Activated gamma-delta T cell treated with Interleukin-2 at 50 U/mL for 16 hours (primary cell): ENCODE results near the gene IRGQ.
"Not testable (repeated sequence)": the region's sequence is repeated elsewhere in the genome, so short reads cannot be mapped to it uniquely, and the experiment has no call there.

Experiments used
- DNase-seq: peaks from one replicate; pipeline ENCODE4 v3.0.0-alpha.2; 2020

The IRGQ gene, protein sequence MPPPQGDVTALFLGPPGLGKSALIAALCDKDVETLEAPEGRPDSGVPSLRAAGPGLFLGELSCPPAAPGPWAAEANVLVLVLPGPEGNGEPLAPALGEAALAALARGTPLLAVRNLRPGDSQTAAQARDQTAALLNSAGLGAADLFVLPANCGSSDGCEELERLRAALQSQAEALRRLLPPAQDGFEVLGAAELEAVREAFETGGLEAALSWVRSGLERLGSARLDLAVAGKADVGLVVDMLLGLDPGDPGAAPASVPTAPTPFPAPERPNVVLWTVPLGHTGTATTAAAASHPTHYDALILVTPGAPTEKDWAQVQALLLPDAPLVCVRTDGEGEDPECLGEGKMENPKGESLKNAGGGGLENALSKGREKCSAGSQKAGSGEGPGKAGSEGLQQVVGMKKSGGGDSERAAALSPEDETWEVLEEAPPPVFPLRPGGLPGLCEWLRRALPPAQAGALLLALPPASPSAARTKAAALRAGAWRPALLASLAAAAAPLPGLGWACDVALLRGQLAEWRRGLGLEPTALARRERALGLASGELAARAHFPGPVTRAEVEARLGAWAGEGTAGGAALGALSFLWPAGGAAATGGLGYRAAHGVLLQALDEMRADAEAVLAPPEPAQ

DNA sequence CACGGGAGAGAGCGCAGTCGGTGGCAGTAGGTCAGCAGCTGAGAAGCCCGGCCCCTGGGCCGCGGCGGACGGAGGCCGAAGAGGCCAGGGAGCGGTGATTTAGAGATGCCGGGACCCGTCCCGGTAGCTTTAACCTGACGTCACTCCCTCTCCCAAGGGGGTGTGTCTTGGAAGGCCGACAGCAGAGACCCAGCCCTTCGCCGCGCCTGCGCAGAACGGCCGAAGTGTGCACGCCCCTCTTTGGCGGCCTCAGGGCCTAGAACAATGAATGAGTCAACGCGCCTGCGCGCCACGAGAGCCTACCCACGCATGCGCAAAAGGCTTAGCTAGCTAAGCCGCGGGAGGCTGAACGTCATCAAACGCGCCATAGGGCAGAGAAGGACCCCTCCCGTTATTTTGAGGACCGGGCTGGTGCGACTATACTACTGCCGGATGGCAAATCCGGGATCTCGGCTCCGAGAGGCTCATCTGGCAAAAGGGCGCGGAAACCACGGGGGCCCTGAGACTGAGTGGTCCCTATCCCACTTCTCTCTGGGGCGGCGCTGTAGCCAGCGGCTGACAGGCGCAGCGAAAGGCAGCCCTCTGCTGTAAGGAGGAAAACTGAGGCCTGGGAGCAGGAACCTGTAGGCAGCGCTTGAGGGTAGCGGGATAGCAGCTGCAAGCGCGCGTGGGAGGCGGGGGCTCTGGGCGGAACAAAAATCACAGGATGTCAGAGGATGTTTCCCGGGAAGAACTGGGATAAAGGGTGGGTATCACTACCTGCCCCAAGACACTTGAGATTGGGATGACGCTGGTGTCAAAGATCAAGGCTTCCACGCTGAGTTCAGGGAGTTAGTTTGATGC, at the start of gene IRGQ, which contains the start of gene ZNF576:
Gene IRGQ (minus strand): TSS at position 136 of the 843 bp plus-strand sequence. CDS start 796 bp downstream, outside the sequence.
Gene ZNF576 (plus strand): TSS at position 597 of the 843 bp plus-strand sequence. CDS start 514 bp downstream, outside the sequence.
- DNase-seq = peak; percentile 100

DNA sequence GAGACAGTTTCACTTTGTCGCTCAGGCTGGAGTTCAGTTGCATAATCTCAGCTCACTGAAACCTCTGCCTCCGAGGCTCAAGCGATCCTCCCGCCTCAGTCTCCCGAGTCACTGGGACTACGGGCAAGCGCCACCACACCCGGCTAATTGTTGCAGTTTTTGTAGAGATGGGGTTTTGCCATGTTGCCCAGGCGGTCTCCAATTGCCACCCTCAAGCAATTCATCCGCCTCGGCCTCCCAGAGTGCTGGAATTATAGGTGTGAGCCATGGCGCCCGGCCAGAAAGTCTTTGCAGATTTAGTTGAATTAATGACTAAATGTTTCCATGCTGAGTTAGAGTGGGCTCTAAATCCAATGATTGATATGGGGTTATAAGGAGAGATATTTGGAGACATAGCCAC, 48.2 kb upstream of the IRGQ start:
- no peak for DNase-seq

DNA sequence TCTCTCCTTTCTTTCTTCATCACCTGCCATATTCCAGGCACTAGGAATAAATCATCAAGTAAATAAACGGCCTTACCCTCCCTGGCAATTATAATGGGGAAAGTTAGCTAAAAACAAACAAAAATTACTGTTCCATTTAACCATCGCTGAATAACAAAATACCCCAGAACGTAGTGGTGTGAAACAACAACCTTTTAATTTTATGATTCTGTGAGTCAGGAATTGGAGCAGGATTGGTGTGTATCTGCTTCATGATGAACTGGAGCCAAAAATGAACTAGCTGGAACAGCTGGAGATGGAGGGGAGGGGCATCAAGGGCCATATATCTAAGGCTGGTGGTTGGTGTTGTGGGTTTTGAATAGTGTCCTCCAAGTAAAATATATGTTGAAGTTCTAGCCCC, 47.4 kb upstream of the IRGQ start:
- no peak for DNase-seq

DNA sequence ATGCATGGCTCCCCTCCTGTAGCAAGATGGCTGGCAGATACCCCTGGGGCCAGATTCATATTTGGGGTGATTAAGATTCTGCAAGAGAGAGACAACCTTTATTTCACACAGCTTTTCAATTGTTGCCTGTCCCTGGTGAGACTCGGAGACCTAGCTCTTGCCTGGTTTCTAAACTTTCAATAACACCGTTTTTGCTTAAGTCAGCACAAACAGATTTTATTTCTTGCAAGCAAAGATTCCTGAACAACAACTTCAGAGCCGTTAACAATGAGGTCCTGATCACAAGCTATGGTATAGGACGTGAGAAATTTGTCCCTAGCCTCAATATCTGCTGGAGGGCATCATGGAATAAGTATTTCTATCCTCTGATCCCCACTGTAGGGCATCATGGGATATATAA, 46.6 kb upstream of the IRGQ start:
- no peak for DNase-seq

DNA sequence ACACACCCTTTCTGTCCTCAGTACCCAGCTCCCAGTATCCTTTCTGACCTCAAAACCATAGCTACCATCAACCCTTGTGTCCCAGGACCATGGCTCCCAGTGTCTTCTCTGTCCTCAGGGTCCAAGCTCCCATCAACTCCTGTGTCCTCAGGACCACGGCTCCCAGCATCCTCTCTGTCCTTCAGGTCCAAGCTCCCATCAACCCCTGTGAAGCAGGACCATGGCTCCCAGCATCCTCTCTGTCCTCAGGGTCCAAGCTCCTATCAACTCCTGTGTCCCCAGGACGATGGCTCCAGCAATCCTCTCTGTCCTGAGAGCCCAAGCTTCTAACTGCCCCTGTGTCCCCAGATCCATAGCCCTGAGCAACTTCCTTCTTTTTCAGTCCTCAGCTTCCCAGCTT, 45.4 kb upstream of the IRGQ start:
- DNase-seq = no peak

DNA sequence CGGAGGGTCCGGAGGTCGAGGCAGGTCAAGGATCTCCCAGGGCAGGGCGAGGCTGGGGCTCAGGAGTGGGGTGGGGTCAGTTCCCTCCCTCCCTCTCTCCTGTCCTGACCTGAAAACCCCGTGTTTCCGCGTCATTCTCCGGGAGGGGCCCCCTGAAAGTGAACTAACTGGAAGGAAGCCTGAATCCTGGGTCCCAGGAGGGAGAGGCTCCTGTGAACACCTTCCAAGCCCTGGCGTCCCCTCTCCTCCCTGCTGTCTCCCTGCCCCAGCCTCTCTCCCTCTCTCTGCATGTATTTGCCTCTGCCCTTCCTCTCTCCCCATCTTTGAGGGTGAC, 44.5 kb upstream of the IRGQ start:
- no peak for DNase-seq

DNA sequence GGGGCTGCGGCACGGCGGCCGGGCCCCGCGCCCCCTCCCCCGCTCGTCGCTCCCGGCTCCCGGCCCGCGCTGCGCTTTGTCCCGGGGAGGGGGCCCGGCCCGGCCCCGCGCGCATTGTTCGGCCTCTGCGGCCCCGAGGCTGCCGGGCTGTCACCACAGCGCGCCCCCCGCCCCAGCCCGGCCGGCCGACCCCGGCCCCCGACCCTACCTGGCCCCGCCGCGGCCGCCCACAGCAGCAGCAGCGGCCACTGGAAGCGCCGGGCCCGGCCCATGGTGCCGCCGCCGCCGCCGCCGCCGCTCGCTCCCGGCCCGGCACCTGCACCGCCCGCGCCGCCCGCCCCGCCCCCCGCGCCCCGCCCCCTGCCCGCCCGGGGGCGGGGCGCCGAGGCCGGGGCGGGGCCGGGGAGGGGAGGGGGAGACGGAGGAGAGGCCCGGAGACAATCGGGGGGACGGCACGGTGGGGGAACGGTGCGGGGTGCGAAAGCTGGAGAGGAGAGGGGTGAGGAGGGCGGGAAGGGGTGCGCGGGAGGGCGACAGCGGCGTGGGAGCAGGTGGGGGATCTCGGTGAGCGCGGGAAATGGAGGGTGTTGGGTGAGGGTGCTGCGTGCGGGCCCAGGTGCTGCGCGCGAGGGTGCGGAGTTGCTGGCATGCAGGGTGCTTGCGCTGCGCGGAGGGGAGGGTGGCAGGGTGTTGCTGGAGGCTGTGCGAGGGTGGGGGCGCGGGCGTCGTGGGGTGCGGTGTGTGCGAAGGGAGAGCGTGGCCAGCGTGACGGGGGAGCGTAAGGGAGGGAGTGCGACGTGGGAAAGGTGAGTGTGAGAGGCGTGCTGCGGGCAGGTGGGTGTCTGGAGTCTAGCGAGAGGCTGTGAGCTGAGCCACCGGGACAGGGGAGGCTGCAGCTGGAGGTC, 43.8 kb upstream of the IRGQ start, which contains the start of gene CADM4:
Gene CADM4 (minus strand): TSS at position 332 of the 905 bp plus-strand sequence. CDS start 60 bp downstream, at position 272.
- DNase-seq = peak; percentile 34

DNA sequence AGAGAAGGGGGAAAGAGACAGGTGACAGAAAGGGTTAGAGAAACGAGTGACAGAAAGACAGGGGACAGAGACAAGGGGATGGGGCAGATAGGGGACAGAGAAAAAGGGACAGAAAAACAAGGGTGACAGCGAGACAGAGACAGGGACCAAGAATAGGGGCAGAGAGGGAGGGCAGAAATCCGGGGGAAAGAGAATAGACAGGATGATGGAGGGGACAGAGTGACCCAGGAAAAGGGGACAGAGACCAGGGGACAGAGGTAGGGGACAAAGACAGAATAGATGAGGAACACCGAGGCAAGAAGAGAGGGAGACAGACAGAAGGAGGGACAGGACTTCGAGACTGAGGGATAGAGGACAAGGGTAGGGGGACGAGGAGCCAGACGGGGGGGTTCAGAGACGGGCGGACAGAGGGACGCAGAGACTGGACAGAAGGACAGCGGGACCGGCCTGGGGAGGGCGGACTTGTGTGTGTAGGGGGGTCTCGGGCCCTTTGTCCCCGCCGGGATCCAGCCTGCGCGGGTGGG, 43.1 kb upstream of the IRGQ start:
- no peak for DNase-seq

DNA sequence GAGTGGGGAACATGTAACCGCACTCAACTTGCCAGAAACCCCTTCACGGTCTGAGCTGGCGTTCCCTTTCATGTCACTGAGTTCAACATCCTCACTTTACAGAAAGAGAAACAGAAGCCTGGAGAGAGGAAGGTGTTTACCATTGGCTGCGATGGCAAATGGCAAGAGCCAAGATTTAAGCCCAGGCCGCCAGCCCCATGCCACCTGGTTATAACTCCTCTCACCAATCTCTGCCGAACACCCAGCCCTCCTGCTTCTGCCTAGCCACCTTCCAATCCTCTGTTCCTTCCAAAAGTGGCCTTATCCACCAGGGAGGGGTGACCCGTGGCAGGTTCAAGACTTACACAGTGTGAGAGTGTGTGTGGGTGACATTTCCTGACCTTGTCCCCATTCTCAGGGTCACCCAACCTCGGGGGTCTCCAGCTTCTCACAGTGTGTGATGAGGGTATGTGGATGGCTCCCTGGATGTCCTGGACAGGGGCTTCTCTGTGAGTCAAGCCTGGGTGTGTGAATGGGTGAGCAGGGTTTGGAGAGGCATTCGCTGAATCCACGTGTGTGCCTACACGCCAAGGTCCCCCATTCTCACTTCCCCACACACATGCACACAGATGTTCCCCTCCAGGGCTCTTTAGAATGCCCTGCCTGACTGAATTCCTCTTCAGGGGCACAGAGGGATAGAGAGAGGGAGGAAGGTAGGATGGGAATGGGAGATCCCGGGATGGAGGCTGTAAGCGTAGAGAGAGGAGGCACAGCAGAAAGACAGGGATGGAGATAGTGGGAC, 42.5 kb upstream of the IRGQ start:
- DNase-seq = no peak

DNA sequence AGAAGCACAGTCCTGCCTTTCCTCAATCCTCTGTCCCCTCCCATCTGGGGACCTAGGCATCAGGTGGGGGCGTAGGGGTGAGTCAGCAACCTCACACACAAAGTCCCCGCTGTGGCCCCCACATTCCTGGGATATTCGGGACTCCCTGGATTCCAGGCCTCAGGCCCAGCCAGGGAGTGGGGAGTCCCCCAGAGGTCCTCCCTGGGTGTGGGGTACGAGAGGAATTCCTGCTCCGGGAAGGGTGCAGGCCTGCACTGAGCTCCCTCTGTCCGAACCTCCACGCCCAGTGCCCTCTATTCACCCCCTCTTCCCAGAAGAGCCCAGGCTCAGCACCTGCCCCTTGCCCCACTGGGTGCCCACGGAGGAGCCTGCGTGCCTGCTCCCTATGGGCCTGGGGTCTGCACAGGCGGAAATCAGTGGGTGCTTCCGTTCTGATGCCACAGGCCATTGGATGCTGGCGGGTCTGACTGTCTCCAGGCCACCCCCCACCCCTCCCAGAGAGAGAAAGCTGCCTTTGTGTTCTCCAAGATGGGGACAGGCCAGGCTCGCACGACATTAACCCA, 40.3 kb upstream of the IRGQ start:
- no peak for DNase-seq

DNA sequence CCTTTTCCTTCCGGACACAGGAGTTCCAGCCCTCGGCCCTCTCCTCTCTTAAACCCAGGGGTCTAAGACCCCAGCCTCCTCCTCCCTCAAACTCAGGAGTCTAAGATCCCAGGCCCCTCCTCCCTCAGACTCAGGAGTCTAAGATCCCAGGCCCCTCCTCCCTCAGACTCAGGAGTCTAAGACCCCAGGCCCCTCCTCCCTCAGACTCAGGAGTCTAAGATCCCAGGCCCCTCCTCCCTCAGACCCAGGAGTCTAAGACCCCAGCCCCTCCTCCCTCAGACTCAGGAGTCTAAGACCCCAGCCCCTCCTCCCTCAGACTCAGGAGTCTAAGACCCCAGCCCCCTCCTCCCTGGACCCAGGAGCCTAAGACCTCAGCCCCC, 39.6 kb upstream of the IRGQ start:
- not testable (repeated sequence) for DNase-seq

DNA sequence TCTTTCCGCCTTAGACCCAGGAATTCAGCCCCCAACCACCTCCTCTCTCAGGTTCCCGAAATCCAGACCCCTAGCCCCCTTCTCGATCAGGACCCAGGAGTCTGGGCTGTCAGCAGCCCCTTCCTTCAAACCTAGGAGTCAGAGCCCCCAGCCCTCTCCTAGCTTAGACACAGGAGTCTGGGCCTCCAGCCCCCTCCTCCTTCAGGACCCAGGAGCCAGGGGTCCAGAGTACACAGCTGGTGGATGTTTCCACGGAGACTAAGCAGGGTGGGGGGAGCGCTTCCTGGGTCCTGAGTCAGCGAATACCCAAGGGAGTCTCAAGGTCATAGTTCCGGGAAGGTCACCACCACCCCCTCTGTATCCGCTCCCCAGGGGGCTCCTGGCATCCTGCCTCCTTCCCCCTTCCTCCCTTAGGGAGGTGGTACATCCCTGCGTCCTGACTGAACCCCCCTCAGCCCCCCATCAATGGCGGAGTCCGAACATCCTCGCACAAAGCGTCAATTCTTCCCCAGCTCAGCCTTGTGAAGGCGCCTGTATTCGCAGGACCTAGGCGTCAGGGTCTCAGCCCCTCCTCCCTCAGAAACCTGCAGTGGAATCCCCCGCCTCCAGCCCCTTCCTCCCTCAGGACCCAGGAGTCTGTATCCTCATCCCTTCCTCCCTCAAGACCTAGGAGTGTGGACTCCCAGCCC, 39.1 kb upstream of the IRGQ start:
- no peak for DNase-seq

DNA sequence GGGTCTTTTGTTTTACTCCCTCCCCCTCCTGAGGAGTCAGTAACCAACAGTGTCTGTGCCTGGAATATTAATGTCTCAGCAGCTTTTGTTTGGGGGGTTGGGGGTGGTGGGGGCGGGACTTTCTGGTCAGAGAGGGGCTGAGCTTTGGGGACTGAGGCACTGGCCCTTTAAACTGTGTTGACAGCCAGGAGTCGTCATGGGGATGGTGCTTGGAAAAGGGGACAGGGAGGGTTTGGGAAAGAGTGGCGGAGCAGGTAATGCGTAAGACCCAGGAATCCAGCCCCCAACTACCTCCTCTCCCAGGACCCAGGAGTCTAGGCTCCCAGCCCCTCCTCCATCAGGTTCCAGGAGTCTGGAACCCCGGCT, 38.6 kb upstream of the IRGQ start:
- no peak for DNase-seq

DNA sequence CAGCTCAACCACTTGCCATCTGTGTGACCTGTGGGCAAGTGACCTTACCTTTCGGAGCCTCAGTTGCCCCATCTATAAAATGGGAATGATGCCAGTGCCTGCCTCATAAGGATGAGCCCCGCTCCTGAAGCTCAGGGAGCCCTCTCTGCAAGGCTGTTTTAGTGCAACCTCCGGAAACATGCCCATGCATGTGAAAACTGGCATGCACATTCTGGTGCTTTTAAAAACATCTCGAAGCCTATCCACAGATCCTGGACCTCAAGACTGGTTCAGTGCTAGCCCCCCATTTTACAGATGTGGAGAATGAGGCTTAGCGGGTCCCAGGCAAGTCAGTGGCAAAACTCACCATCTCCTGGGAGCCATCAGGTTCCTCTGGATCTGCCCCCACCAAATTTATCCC, 38.1 kb upstream of the IRGQ start:
- no peak for DNase-seq

DNA sequence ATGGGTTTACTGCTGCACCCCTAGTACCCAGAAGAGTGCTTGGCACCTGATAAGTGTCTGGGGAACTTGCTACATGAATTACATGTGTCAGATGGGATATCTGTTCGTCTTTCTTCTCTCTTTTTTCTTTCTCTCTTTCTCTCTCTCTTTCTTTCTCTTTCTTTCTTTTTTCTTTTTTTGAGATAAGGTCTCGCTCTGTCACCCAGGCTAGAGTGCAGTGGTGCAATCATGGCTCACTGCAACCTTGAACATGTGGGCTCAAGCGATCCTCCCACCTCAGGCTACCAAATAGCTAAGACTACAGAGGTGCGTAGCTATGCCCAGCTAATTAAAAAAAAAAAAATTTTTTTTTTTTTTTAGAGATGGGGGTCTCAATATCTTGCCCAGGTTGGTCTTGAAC, 37.6 kb upstream of the IRGQ start:
- DNase-seq = no peak

DNA sequence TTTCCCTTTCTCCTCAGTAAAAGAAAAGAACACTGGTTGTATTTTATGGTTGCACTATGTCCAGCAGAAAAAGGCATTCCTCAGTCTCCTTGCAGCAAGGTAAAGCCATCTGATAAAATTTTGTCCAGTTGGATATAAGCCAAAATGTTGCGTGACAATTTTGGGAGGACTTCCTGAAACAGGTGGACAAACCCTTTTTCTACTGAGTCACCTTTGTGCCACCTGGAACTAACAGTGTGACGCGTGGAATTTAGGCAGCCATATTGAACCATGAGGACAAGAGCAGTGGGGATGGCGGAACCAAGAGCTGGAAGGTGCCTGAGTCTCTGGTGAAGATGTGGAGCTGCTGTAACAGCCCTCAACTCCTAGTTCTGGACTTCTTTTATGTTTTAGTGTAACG, 35.6 kb upstream of the IRGQ start:
- no peak for DNase-seq

DNA sequence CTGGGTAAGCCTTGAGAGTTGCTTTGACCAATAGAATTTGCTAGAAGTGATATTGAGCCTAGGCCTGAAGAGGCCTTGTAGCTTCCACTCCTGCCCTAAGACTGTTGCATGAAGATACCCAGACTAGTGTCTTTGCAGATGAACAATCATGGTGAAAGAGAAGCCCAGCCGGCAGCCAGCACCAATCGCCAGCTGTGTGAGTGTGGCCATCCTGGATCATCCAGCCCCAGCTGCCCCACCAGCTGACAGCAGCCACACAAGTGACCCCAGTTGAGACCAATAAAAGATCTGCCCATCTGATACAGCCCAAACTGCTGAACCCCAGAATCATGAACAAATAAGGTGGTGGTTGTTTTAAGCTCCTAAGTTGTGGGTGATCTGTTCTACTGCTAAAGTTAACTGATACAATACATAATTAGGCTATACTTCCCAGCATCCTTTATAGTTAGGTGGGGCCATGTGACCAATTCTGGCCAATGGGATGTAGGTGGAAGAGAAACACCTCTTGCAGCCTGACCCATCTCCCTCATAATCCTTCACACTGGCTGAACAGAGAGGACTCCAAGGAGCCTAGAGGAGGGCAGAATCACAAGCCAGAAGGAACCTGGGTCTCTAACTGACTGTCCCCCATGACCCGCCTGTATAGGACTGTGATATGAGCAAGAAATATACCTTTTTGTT, 32.9 kb upstream of the IRGQ start:
- no peak for DNase-seq

DNA sequence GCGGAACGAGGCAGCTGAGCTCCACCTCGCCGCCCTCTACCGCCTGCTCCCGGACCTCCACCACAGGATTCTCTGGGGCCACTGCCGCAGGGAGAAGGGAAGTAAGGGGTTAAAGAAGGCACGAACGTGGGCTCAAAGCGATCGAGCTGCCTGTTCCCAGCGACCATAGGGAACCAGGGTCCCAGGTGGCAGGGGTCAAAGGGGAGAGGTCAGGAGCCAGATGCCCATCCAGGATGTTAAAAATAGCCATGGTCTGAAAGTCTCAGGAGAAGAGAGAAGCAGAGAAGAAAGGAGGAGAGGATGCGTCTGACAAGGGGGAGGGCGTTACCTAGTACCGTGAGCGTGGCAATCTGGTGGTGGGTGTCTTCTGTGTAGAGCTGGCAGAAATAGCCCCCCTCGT, 30.9 kb upstream of the IRGQ start:
- DNase-seq = no peak

DNA sequence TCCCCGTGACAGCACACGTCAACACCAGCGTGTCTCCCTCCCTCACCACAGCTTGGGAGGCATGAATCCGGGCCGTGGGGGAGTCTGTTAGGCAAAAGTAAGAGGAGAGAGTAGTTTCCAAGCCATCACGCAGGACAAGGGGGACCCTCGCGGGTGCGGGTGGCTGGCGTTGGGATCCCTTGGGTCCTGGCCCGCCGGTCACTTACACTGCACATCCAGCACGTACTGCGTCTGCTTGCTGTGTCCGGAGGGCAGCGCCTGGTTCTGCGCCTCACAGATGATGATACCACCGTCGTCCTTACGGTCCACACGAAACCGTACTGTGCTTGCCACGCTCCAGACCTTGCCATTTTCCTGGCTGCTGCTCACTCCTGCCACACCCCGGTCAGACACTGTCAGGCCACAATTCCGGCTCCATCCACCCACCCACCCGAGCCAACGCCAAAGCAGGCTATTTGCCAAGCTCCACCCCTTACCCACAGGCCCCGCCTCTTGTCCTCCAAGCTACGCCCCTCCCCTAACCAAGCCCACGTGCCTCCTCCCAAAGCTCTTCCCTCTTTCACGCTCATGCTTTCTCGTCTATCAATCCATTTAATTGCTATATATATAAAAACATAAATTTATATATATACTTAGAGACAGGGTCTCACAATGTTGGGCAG, 30.1 kb upstream of the IRGQ start:
- DNase-seq = no peak
